ENCODE measurements around the gene LYRM1. TPM values are rescaled to one million over a fixed set of nuclear protein-coding genes. Genes with fewer than 3 reads are reported as not detected.
A peak's percentile ranks its signal among the peaks of the same experiment; 100 is the strongest.

Gene LYRM1
- polyA plus RNA-seq, 1 experiment, result 19.3 TPM

DNA sequence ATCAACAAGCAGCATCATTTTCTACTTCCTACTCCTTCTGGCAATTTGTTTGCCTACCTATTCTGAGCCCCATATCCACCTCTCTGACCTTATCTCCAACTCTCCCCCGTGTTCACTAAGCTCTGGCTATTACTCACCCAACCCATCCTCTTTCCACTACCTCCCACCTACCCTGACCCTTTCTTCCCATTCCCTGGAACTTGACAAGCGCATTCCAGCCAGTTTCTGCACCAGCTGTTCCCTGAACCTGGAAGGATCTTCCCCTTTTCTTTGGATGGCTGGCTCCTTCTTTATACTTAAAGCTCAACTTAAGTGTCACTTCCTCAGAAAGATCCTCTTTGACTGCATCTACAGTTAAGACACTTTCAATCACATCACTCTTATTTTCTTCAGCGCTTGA lies 2.6 kb upstream of the LYRM1 start:
- Histone ChIP-seq H3K36me3 (ENCODE audit: control insufficient read depth, insufficient read depth, low read length) (peaks cover 4% of the 10 kb centered on the region; the same call in 1 of the 2 replicates), H3K27me3 (ENCODE audit: control insufficient read depth, insufficient read depth, low read length) (no peaks in the 10 kb centered on the region), H3K4me3 (ENCODE audit: low read depth, low read length) (no peak overlapping the region)
- DNase-seq (ENCODE audit: low read depth), result no peak
- CTCF ChIA-PET, result interaction anchor here (0.7 to 2.7 kb wide), 5 partner anchors 9 to 201 kb away, joined by 3 to 11 read pairs (median 3); no protein-coding TSS in a partner anchor
- TF ChIP-seq, protein P1, sequence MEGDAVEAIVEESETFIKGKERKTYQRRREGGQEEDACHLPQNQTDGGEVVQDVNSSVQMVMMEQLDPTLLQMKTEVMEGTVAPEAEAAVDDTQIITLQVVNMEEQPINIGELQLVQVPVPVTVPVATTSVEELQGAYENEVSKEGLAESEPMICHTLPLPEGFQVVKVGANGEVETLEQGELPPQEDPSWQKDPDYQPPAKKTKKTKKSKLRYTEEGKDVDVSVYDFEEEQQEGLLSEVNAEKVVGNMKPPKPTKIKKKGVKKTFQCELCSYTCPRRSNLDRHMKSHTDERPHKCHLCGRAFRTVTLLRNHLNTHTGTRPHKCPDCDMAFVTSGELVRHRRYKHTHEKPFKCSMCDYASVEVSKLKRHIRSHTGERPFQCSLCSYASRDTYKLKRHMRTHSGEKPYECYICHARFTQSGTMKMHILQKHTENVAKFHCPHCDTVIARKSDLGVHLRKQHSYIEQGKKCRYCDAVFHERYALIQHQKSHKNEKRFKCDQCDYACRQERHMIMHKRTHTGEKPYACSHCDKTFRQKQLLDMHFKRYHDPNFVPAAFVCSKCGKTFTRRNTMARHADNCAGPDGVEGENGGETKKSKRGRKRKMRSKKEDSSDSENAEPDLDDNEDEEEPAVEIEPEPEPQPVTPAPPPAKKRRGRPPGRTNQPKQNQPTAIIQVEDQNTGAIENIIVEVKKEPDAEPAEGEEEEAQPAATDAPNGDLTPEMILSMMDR (IDR thresholded peaks at IDR 0.05; ENCODE audit: insufficient read depth, low read depth, low read length), result no peak
- POLR2A ChIA-PET, result no interaction called here

DNA sequence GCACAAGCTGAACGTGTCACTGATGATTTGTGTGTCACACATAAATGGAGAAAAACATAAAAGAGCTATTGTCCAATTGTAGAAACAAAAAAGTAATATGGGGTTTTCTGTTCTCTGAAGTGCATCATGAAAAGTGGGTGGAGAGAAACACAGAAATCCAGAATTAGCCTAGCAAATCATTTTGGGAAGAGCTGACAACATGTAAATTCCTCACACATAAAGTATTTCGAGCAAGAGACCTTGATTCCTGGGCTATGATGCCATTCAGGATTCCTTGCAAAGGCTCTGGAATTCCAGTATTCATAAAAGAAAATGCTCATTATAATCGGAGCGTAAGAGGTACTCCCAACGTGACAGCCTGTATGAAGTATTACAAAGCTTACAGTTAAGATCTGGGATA lies 1.5 kb upstream of the LYRM1 start:
- POLR2A ChIA-PET, result interaction anchor here (0.6 to 1.0 kb wide), 2 partner anchors 15 to 20 kb away, joined by 3 to 6 read pairs; no protein-coding TSS in a partner anchor
- DNase-seq (ENCODE audit: low read depth), result peak; percentile 54
- H3K36me3 ChIP-seq (ENCODE audit: control insufficient read depth, insufficient read depth, low read length), result no peaks in the 10 kb centered on the region; the same call in 1 of the 2 replicates
- CTCF ChIA-PET, result interaction anchor here (1.3 to 2.7 kb wide), 5 partner anchors 9 to 49 kb away, joined by 3 to 11 read pairs (median 4); no protein-coding TSS in a partner anchor
- no peaks in the 10 kb centered on the region for H3K27me3 ChIP-seq (ENCODE audit: control insufficient read depth, insufficient read depth, low read length)
- TF ChIP-seq, protein P1 (IDR thresholded peaks at IDR 0.05; ENCODE audit: insufficient read depth, low read depth, low read length), result no peak
- peak overlapping the region; percentile 86 for H3K4me3 ChIP-seq (ENCODE audit: low read depth, low read length)

DNA sequence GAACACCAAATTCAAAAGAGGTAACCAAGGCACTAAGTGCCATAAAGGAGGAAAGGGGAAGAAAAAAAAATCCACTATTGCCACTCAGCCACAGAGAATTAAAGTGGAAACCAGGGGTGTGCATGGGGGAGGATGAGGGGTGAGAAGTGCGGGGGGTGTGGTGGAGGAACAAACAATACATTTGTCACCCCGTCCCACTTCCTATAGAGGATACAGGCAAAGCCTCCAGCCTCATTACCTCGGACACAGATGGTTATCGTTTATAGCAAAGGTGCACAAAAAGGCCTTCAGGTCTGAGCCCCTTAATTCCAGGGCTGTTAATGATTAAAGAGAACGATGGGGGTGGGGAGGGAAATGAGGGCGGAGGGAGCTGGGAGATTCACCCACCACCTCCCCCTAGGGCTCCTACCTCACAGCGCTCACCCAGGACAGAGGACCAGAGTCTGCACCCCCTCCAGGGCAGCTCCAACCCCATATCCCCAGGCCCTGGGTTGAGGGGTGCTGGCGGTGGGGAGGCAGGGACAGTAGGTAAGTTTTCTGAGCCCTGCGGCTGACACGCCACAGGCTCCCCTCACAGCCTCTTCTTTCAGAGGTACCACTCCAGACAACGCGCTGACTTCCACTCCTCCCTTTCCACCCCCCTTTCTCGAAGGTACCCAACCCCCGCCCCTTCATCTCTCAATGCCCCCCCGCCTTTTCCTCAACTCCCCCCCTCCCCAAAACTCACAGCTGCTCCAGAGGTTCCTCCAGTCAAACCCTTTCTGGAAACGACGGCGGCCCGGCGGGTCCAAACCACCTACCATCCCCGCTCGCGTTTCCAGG lies 883 bp upstream of the LYRM1 start:
- peak overlapping the region; percentile 86 for H3K4me3 ChIP-seq (ENCODE audit: low read depth, low read length)
- ChIA-PET CTCF (interaction anchor here (0.7 to 2.7 kb wide), 6 partner anchors 10 to 258 kb away, joined by 3 to 11 read pairs (median 4); no protein-coding TSS in a partner anchor), POLR2A (interaction anchor here (0.6 to 1.0 kb wide), 2 partner anchors 14 to 20 kb away, joined by 3 to 6 read pairs; no protein-coding TSS in a partner anchor)
- no peak for DNase-seq (ENCODE audit: low read depth)
- TF ChIP-seq, protein P1 (IDR thresholded peaks at IDR 0.05; ENCODE audit: insufficient read depth, low read depth, low read length), result no peak
- H3K27me3 ChIP-seq (ENCODE audit: control insufficient read depth, insufficient read depth, low read length), result no peaks in the 10 kb centered on the region
- no peaks in the 10 kb centered on the region for H3K36me3 ChIP-seq (ENCODE audit: control insufficient read depth, insufficient read depth, low read length)

DNA sequence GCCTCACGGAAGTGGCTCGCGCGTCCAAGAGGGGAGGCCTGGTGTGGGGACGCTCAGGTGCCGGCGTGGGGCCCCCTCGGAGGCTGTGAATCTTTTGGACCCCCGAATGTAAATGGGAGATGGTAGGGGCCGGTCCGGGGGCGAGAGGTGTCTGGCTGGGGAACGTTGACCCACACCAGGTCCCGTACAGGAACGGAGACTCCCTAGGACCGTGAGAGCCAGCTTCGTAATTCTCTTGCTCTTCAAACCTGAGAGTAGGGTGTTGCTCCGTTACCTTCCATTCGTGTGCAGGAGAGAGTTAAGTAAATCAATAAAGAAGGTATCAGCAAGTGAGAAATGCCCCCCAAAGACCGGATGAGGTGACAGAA lies 481 bp downstream of the LYRM1 start:
- DNase-seq (ENCODE audit: low read depth), result no peak
- TF ChIP-seq, protein P1 (IDR thresholded peaks at IDR 0.05; ENCODE audit: insufficient read depth, low read depth, low read length), result no peak
- H3K36me3 ChIP-seq (ENCODE audit: control insufficient read depth, insufficient read depth, low read length), result no peaks in the 10 kb centered on the region
- CTCF ChIA-PET, result no interaction called here
- peak overlapping the region; percentile 86 for H3K4me3 ChIP-seq (ENCODE audit: low read depth, low read length)
- H3K27me3 ChIP-seq (ENCODE audit: control insufficient read depth, insufficient read depth, low read length), result no peaks in the 10 kb centered on the region
- POLR2A ChIA-PET, result no interaction called here

DNA sequence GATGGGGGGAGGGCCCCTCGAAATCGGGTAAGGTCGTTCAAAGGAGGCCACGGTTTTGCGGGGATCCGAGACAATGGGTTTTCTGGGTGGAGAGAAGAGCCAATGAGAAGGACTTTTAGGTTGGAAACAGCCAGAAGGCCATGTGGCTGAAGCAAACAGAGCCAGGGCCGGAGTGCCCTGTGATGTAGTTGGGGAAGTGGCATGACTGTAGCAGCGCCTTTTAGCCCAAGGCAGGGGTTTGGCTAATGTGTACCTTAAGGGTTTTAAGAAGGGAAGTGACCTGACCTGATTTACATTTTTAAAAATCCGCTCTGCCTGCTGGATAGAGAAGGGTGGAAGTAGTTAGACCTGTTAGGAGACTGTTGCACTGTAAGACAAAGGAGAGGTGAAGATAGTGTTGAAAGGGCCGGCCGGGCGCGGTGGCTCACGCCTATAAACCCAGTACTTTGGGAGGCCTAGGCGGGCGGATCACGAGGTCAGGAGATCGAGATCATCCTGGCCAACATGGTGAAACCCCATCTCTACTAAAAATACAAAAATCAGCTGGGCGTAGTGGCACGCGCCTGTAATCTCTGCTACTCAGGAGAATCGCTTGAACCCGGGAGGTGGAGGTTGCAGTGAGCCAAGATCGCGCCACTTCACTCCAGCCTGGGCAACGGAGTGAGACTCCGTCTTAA lies 1.0 kb downstream of the LYRM1 start:
- TF ChIP-seq, protein P1 (IDR thresholded peaks at IDR 0.05; ENCODE audit: insufficient read depth, low read depth, low read length), result no peak
- H3K36me3 ChIP-seq (ENCODE audit: control insufficient read depth, insufficient read depth, low read length), result no peaks in the 10 kb centered on the region
- ChIA-PET POLR2A (no interaction called here), CTCF (no interaction called here)
- DNase-seq (ENCODE audit: low read depth), result no peak
- peak overlapping the region; percentile 86 for H3K4me3 ChIP-seq (ENCODE audit: low read depth, low read length)
- H3K27me3 ChIP-seq (ENCODE audit: control insufficient read depth, insufficient read depth, low read length), result no peaks in the 10 kb centered on the region
